ENCODE data around the gene NPTX1.

NPTX1 gene

DNA sequence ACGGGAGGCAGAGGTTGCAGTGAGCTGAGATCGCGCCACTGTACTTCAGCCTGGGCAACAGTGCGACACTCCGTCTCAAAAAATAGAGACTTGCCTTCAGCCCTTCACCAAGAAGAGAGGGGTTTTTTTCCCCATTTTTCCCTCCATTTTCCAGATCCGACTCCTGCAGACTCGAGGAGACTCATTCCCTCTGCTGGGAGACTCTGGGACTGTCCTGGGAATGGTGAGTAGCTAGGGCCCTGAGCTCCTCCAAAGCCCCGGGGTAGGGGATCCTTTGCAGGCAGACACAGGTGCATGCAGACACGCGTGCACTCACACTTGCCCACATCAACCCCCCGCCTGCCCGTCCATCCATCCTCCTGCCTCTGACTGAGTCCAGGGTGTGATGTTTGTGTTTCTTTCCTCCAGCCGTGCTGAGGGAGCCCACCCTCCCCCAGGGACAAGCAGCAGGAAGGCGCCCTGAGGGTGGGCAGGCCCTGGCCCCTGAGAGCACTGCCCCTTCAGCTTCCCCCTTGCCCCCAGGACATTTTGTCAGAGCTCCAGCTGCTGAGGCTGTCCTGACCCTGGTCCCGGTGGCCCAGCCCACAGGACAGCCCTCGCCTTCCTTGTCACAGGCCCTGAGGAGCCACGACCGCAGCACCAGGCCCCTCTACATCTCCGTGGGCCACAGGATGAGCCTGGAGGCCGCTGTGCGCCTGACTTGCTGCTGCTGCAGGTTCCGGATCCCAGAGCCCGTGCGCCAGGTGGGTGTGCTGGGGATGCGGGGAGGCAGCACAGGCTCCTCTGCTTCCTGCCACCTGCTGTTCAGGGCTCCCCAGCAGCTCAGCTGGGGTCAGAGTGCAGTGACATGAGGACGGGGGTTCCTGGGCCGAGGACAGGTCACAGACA is 51.3 kb downstream of the NPTX1 start:
- DNase-seq, result no peak

GRCh38 chr17:80424261-80424660 is 52.1 kb downstream of the NPTX1 start:
- no peak for DNase-seq

DNA sequence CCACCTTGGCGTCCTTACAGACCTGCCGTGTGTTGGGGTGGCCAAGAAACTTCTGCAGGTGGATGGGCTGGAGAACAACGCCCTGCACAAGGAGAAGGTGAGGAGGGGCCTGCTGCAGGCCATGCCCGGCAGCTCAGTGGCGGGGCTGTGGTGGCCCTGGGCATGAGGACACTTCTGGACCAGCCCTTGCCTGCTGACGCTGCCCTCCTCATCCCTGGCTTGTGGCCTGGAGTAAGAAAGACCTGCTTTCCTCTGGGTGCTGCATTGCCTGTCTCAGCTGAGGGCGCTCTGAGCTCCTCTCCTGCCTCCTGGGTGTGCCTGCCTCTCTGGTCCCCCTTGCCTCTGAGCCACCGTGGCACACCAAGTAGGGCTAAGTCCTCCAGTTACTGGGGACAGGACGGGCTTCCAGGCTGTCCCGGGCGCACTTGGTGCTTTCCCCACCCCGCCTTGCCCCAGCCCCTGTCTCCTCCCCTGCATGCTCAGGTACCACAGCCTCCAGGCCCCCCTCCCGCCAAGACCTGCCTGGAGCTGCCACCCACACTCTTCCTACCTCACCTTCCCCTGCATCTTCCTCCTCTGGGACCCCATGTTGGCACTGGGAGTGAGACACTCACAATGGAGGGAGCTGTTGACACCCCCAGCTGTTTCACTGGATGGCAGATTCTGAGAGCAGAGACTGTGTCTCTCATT is 52.7 kb downstream of the NPTX1 start:
- no peak for DNase-seq

- no peak for DNase-seq
Measured at GRCh38 chr17:80422981-80423380, 53.4 kb downstream of the NPTX1 start.

GRCh38 chr17:80422276-80422675 is 54.1 kb downstream of the NPTX1 start:
- DNase-seq, result no peak

DNA sequence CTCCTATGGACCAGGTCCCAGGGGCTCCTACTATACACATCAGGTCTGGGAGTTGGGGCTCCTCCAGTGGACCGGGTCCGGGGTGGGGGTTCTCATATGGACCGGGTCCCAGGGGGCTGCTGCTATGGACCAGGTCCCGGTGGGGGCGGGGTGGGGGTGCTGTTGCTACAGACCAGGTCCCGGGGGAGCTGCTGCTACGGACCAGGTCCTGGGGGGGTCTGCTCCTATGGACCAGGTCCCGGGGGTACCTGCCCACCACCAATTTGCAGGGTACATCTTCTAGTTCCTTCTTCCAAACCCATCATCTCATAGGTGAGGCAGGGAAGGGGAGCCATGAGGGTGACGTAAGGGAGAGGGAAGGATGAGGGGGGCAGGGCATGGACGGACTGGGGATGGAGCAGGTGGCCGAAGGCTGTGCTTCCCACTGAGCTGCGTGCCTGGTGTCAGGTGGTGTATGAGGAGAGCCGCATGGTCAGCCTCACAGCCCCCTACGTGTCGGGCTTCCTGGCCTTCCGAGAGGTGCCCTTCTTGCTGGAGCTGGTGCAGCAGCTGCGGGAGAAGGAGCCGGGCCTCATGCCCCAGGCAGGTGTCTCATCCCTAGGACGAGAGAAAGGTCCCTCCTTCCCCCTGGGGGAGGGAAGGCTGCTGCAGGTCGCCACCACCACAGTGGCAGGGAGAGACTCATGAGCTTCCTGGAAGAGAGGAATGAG is 54.9 kb downstream of the NPTX1 start:
- DNase-seq, result no peak

GRCh38 chr17:80419255-80419654 is 57.2 kb downstream of the NPTX1 start:
- no peak for DNase-seq

DNA sequence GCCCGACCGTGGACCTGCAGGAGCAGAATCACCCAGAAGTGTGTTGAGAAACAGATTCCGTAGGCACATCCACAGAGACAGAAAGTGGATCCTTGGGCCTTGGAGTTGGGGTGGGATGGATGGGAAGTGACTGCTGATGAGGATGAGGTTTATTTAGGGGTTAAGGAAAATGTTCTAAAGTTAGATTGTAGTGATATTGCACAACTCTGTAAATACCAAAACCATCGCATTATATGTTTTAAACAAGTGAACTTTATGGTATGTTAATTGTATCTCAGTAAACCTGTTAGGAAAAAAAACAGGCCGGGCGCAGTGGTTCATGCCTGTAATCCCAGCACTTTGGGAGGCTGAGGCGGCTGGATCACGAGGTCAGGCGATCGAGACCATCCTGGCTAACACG is 57.8 kb downstream of the NPTX1 start:
- DNase-seq, result no peak
